Measurements from ENCODE around the gene TSG101. TPM values are rescaled to one million over a fixed set of nuclear protein-coding genes. Genes with fewer than 3 reads are reported as not detected.

Gene TSG101
- total RNA-seq, 4 donors from 2014 or later = 37.2 to 97.7 (median 82.0) TPM

GRCh38 chr11:18461909-18462308, 64.8 kb downstream of the TSG101 start:
- no peak overlapping the region for H3K4me3 ChIP-seq
- DNase-seq = no peak
- intact Hi-C loops (cut with DNase I; ENCODE audit: low total_unique reads) = no loop called here
- H3K4me1 ChIP-seq = no peaks in the 10 kb centered on the region
- TF ChIP-seq POLR2A (IDR thresholded peaks at IDR 0.05) (no peak), CTCF (IDR thresholded peaks at IDR 0.05) (no peak)
- no peaks in the 10 kb centered on the region for H3K9me3 ChIP-seq
- H3K27ac ChIP-seq = no peak overlapping the region
- H3K27me3 ChIP-seq = no peaks in the 10 kb centered on the region
- no peaks in the 10 kb centered on the region for H3K36me3 ChIP-seq

GRCh38 chr11:18459634-18460033, 67.1 kb downstream of the TSG101 start:
- Histone ChIP-seq H3K27me3 (no peaks in the 10 kb centered on the region), H3K9me3 (no peaks in the 10 kb centered on the region), H3K36me3 (no peaks in the 10 kb centered on the region), H3K4me3 (no peak overlapping the region), H3K27ac (no peak overlapping the region), H3K4me1 (no peaks in the 10 kb centered on the region)
- TF ChIP-seq CTCF (IDR thresholded peaks at IDR 0.05) (no peak), POLR2A (IDR thresholded peaks at IDR 0.05) (no peak)
- intact Hi-C loops (cut with DNase I; ENCODE audit: low total_unique reads) = no loop called here
- no peak for DNase-seq

- no peak overlapping the region for H3K27ac ChIP-seq
- DNase-seq = no peak
- H3K36me3 ChIP-seq = no peaks in the 10 kb centered on the region
- no peaks in the 10 kb centered on the region for H3K9me3 ChIP-seq
- intact Hi-C loops (cut with DNase I; ENCODE audit: low total_unique reads) = no loop called here
- H3K4me1 ChIP-seq = no peaks in the 10 kb centered on the region
- TF ChIP-seq POLR2A (IDR thresholded peaks at IDR 0.05) (no peak), CTCF (IDR thresholded peaks at IDR 0.05) (no peak)
- no peak overlapping the region for H3K4me3 ChIP-seq
- H3K27me3 ChIP-seq = no peaks in the 10 kb centered on the region
These were observed 69.3 kb downstream of the TSG101 start for GRCh38 chr11:18457450-18457849.

DNA sequence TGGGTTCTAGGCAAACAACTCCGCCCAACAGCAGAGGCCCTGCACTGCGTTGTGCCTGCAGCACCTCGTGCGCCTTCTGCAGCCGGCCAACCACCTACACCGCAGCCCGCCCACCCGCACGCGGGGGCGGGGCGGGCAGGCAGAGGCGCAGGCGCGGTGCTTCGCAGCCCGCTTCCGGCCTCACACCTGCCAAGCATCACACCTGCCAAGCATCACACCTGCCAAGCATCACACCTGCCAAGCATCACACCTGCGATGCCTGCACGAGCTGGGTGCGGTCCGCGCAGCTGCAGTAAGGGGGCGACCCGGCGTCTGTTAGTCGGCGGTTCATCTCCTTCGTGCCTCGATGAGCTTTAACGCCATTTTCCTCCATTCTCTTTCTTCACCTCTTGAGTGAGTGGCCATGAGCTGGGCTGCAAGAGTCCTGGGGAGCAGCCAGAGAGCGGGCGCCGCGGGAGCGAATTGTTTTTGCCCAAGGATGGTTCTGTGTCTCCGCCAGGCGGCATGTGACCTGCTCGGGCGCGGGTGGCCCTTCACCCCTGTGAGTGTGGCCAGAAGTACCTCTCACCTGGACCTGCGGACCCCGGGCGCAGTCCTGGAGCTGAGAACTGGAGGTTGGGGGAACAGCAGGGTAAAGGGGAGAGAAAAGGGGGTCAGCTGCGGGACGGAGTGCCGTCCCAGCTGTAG, 70.9 kb downstream of the TSG101 start, which contains the start of gene LDHAL6A:
Gene LDHAL6A (plus strand): TSS at position 171 of the 687 bp plus-strand sequence. CDS start 825 bp downstream, outside the sequence.
- intact Hi-C loops (cut with DNase I; ENCODE audit: low total_unique reads) = no loop called here

More for the DNA sequence above, 70.9 kb downstream of the TSG101 start, which contains the start of gene LDHAL6A:
- Histone ChIP-seq H3K36me3 (no peaks in the 10 kb centered on the region), H3K27me3 (no peaks in the 10 kb centered on the region), H3K4me3 (no peak within 1 kb of the TSS), H3K9me3 (no peaks in the 10 kb centered on the region), H3K27ac (no peak within 1 kb of the TSS), H3K4me1 (no peaks in the 10 kb centered on the region)
- DNase-seq = no peak
- TF ChIP-seq CTCF (IDR thresholded peaks at IDR 0.05) (no peak), POLR2A (IDR thresholded peaks at IDR 0.05) (no peak)

All from uterus (tissue), 4 donors.